Measurements from ENCODE around the gene TNRC18.

GRCh38 chr7:5408777-5409176 lies 14.9 kb downstream of the TNRC18 start:
- TF ChIP-seq ZBTB33 (IDR thresholded peaks at IDR 0.05) (no peak), RAD21 (IDR thresholded peaks at IDR 0.05) (no peak), CTCF (IDR thresholded peaks at IDR 0.05; ENCODE audit: low read depth, low read length, missing input control) (no peak), MAX (IDR thresholded peaks at IDR 0.05) (no peak), FOXA1 (IDR thresholded peaks at IDR 0.05) (no peak), SP1 (IDR thresholded peaks at IDR 0.05) (no peak), REST (IDR thresholded peaks at IDR 0.05) (peak; percentile 50), YY1 (IDR thresholded peaks at IDR 0.05) (no peak)

All from liver (tissue), 3 donors.